Lower leg skin (tissue), 3 donors: ENCODE data around the gene PATZ1.

Experiments
- CTCF ChIP-seq, 3 donors: fragments of 450-650 bp; IDR thresholded peaks; one replicate each; pipeline ENCODE4 v1.5.1; 2016; ENCODE audit warnings: antibody characterized with exemption in 3 of 3, mild to moderate bottlenecking in 3 of 3, moderate library complexity in 2 of 3
- POLR2A ChIP-seq, 2 donors: fragments of 450-650 bp; IDR thresholded peaks; one replicate each; pipeline ENCODE4 v1.6.1; 2016 to 2017; ENCODE audit warnings: antibody characterized with exemption in 2 of 2, mild to moderate bottlenecking in 1 of 2, moderate library complexity in 1 of 2

- no peak for TF ChIP-seq CTCF (IDR thresholded peaks at IDR 0.05)
- no peak for TF ChIP-seq POLR2A (IDR thresholded peaks at IDR 0.05)
Measured at GRCh38 chr22:31342389-31343140, 3.6 kb downstream of the PATZ1 start.
